ENCODE data around the gene B4GALNT2.
"Not testable (repeated sequence)": the region's sequence is repeated elsewhere in the genome, so short reads cannot be mapped to it uniquely, and the experiment has no call there.

The B4GALNT2 gene

DNA sequence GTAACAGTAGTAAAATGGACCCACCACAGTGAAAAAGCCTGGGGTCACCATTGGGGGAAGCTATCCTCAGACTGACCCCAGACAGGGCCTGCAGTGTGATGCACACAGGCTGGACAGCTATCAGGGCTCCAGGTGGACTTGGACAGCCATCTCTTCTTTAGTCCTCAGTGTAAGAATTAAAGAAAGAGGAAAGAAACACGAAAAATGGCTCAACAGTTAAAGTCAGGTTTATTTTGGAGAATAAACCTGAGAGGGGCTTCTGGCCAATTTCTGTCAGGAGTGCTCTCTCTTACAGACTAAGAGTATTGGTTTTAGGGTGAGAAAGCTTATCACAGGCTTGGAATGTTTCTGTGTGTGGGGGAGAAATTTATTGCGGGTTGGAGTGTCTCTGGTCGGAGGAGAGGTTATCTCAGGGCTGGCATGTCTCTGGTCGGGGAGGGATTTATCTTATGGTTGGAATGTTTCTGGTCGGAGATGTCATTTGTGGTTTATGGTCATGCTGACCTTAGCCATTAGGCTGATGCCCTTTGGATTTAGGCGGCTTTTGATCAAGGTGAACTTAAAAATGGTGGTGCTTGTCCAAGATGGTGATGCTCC is 10.8 kb upstream of the B4GALNT2 start:
- Histone ChIP-seq H3K36me3 (no peaks in the 10 kb centered on the region), H3K4me3 (ENCODE audit: low read depth, low read length) (no peak overlapping the region), H3K9me3 (ENCODE audit: severe bottlenecking) (peaks cover 14% of the 10 kb centered on the region), H3K27me3 (ENCODE audit: insufficient read depth, low read depth, severe bottlenecking) (no peaks in the 10 kb centered on the region), H3K27ac (no peak overlapping the region)
- TF ChIP-seq, protein P1, sequence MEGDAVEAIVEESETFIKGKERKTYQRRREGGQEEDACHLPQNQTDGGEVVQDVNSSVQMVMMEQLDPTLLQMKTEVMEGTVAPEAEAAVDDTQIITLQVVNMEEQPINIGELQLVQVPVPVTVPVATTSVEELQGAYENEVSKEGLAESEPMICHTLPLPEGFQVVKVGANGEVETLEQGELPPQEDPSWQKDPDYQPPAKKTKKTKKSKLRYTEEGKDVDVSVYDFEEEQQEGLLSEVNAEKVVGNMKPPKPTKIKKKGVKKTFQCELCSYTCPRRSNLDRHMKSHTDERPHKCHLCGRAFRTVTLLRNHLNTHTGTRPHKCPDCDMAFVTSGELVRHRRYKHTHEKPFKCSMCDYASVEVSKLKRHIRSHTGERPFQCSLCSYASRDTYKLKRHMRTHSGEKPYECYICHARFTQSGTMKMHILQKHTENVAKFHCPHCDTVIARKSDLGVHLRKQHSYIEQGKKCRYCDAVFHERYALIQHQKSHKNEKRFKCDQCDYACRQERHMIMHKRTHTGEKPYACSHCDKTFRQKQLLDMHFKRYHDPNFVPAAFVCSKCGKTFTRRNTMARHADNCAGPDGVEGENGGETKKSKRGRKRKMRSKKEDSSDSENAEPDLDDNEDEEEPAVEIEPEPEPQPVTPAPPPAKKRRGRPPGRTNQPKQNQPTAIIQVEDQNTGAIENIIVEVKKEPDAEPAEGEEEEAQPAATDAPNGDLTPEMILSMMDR (IDR thresholded peaks at IDR 0.05; ENCODE audit: low read depth, low read length) = no peak
- no peak for DNase-seq

DNA sequence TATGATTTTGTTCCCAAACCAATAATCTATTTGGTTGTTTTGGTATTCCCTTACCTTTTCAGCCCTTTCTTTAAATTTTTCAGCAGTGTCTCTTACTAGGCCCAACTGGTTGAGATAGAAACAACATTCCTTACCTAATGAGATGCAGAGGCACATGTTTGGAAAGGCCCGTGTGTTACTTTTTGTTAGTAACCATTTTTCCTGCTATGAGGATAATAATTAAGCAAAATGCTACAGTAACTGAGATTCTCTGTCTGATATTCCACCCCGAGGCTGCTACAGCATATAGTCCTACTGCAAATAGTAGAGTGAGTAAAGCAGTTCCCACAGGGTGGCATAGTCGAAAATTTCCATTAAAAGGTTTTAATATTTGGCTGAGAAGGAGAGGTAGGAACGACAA is 10.0 kb upstream of the B4GALNT2 start:
- TF ChIP-seq, protein P1 (IDR thresholded peaks at IDR 0.05; ENCODE audit: low read depth, low read length) = no peak
- no peak for DNase-seq

DNA sequence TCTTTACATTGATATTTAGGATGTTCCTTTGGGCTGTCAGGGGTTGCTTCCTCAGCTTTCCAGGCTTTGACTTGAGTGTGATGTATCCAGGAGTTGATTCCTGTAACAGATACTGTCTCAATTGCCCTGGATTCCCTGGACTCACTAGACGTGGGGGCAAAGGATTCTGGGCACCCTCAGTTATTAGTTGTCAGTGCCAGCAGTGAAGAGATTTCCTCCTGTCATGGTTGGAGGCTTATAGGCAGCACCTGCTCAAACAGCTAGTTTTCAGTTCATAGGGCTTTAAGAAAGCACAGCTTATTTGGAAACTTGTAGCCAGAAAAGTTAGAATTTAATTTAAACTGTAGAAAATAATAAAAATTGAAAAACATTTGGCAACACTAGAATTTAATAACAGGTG is 9.5 kb upstream of the B4GALNT2 start:
- TF ChIP-seq, protein P1 (IDR thresholded peaks at IDR 0.05; ENCODE audit: low read depth, low read length) = no peak

More for the DNA sequence above, 10.0 kb upstream of the B4GALNT2 start:
- H3K27ac ChIP-seq = no peak overlapping the region
- H3K9me3 ChIP-seq (ENCODE audit: severe bottlenecking) = peaks cover 14% of the 10 kb centered on the region
- H3K4me3 ChIP-seq (ENCODE audit: low read depth, low read length) = no peak overlapping the region
- no peaks in the 10 kb centered on the region for H3K36me3 ChIP-seq
- H3K27me3 ChIP-seq (ENCODE audit: insufficient read depth, low read depth, severe bottlenecking) = no peaks in the 10 kb centered on the region

DNA sequence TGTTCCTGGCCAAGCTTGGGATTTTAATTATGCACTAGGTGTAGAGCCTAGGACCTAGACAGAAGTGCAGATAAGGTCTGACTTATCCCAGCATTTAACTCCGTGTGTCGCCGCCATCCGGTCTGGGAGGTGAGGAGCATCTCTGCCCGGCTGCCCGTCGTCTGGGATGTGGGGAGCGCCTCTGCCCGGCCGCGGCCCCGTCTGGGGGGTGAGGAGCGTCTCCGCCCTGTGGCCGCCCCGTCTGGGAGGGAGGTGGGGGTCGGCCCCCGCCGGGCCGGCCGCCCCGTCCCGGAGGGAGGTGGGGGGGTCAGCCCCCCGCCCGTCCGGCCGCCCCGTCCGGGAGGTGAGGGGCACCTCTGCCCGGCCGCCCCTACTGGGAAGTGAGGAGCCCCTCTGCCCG is 7.1 kb upstream of the B4GALNT2 start:
- Histone ChIP-seq H3K27ac (no peak overlapping the region), H3K9me3 (ENCODE audit: severe bottlenecking) (peaks cover 37% of the 10 kb centered on the region), H3K4me3 (ENCODE audit: low read depth, low read length) (no peak overlapping the region), H3K27me3 (ENCODE audit: insufficient read depth, low read depth, severe bottlenecking) (no peaks in the 10 kb centered on the region), H3K36me3 (no peaks in the 10 kb centered on the region)
- TF ChIP-seq, protein P1 (IDR thresholded peaks at IDR 0.05; ENCODE audit: low read depth, low read length) = no peak
- no peak for DNase-seq

More for the DNA sequence above, 9.5 kb upstream of the B4GALNT2 start:
- Histone ChIP-seq H3K9me3 (ENCODE audit: severe bottlenecking) (peaks cover 15% of the 10 kb centered on the region), H3K27ac (no peak overlapping the region), H3K4me3 (ENCODE audit: low read depth, low read length) (no peak overlapping the region), H3K27me3 (ENCODE audit: insufficient read depth, low read depth, severe bottlenecking) (no peaks in the 10 kb centered on the region), H3K36me3 (no peaks in the 10 kb centered on the region)
- no peak for DNase-seq

DNA sequence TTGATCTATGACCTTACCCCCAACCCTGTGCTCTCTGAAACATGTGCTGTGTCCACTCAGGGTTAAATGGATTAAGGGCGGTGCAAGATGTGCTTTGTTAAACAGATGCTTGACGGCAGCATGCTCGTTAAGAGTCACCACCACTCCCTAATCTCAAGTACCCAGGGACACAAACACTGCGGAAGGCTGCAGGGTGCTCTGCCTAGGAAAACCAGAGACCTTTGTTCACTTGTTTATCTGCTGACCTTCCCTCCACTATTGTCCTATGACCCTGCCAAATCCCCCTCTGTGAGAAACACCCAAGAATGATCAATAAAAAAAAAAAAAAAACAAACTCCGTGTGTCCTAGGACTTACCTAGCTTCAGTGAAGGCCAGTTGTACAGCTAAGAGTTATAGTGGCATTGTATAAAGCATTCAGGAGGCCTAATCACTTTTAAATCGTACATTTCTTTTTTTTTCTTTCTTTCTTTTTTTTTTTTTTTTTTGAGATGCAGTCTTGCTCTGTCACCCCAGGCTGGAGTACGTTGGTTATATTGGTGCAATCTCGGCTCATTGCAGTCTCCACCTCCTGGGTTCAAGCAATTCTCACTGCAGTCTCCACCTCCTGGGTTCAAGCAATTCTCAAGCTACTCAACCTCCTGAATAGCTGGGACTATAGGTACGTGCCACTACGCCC is 6.2 kb upstream of the B4GALNT2 start:
- DNase-seq = peak; percentile 26
- not testable (repeated sequence) for H3K4me3 ChIP-seq (ENCODE audit: low read depth, low read length); H3K27me3 ChIP-seq (ENCODE audit: insufficient read depth, low read depth, severe bottlenecking); H3K36me3 ChIP-seq
- H3K27ac ChIP-seq = peak overlapping the region; percentile 44
- H3K9me3 ChIP-seq (ENCODE audit: severe bottlenecking) = peaks cover 31% of the 10 kb centered on the region

DNA sequence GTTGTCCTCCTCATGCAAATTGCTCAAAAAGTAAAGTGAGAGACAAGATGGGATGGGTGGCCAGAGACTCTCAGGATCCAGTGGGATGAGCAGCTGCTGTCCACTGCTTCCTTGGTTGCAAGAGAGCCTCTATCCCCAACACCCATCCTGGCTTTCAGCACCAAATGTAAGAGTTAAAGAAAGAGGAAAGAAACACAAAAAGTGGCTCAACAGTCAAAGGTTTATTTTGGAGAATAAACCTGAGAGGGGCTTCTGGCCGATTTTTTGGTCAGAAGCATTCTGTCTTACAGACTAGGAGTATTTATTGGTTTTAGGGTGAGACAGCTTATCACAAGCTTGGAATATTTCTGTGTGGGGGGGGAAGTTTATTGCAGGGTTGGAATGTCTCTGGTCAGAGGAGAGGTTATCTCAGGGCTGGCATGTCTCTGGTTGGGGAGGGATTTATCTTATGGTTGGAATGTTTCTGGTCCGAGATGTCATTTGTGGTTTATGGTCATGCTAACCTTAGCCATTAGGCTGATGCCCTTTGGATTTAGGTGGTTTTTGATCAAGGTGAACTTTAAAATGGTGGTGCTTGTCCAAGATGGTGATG is 3.1 kb upstream of the B4GALNT2 start:
- H3K9me3 ChIP-seq (ENCODE audit: severe bottlenecking) = peaks cover 29% of the 10 kb centered on the region
- not testable (repeated sequence) for H3K27me3 ChIP-seq (ENCODE audit: insufficient read depth, low read depth, severe bottlenecking); H3K36me3 ChIP-seq; DNase-seq; H3K4me3 ChIP-seq (ENCODE audit: low read depth, low read length); H3K27ac ChIP-seq

All from WERI-Rb-1 (cell line).